Uterus (tissue), 2 donors: ENCODE measurements around the gene FKBP2.

ENCODE experiments used
- POLR2A ChIP-seq, 2 donors: fragments of 450-650 bp; IDR thresholded peaks; one replicate each; pipeline ENCODE4 v1.6.1; 2016; ENCODE audit warnings: antibody characterized with exemption in 2 of 2, mild to moderate bottlenecking in 1 of 2, moderate library complexity in 1 of 2
- TF ChIP-seq, protein P1 (sequence below), 4 experiments: fragments of 200-600 bp in 2 of 4; fragments of 450-650 bp in 2 of 4; sonication (generic) in 2 of 4; IDR thresholded peaks; one replicate each; pipeline ENCODE4 v1.5.1; 2016 to 2019; ENCODE audit warnings: antibody characterized with exemption in 4 of 4, mild to moderate bottlenecking in 2 of 4, moderate library complexity in 1 of 4

DNA sequence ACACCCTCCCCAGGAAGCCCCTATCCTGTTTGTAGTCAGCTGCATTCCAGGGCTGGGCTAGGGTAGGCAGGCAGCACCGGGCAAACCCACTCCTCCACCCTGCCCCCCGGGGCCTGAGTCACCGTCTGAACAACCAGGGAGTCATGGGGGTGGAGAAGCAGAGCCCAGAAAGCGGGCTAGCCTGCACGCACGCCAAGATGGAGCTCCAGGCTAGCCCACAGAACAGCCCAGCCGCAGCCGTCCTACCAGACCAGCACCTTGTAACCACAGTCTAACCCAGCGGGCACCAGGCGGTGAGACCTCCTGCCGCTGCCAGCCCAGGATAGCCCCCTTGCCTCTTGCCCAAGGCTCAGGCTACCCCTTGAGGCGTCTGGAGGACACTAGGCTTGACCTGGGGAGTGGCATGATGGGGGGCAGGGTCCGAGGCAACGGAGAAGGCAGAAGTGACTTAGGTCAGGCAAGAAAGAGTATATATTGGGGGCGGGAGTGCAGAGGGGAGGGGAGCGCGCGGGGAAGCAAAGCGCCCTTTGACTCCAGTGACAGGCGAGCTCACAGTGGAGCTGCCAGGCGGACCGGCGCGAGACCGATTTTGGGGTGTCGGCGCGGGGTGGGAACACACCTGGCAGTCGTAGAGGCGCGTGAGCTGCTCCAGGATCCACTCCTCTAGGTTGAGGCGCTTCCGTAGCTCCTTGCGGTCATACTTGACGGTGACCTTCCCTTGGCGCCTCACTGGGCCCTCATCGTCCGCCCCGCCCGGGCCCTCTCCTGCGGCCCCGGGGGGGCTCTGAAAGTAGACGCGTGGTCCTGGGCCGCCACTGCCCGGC lies 5.1 kb downstream of the FKBP2 start:
- TF ChIP-seq, protein P1, sequence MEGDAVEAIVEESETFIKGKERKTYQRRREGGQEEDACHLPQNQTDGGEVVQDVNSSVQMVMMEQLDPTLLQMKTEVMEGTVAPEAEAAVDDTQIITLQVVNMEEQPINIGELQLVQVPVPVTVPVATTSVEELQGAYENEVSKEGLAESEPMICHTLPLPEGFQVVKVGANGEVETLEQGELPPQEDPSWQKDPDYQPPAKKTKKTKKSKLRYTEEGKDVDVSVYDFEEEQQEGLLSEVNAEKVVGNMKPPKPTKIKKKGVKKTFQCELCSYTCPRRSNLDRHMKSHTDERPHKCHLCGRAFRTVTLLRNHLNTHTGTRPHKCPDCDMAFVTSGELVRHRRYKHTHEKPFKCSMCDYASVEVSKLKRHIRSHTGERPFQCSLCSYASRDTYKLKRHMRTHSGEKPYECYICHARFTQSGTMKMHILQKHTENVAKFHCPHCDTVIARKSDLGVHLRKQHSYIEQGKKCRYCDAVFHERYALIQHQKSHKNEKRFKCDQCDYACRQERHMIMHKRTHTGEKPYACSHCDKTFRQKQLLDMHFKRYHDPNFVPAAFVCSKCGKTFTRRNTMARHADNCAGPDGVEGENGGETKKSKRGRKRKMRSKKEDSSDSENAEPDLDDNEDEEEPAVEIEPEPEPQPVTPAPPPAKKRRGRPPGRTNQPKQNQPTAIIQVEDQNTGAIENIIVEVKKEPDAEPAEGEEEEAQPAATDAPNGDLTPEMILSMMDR (IDR thresholded peaks at IDR 0.05), result no peak
- no peak for TF ChIP-seq POLR2A (IDR thresholded peaks at IDR 0.05)
